Measurements from ENCODE around the gene PPP2R3B.
"Not testable (repeated sequence)": the region's sequence is repeated elsewhere in the genome, so short reads cannot be mapped to it uniquely, and the experiment has no call there.

The PPP2R3B gene

GRCh38 chrX:402857-403256, 16.1 kb upstream of the PPP2R3B start:
- no peak for DNase-seq

GRCh38 chrX:400258-400657, 13.6 kb upstream of the PPP2R3B start:
- DNase-seq: no peak

GRCh38 chrX:397575-397974, 10.9 kb upstream of the PPP2R3B start:
- no peak for DNase-seq

DNA sequence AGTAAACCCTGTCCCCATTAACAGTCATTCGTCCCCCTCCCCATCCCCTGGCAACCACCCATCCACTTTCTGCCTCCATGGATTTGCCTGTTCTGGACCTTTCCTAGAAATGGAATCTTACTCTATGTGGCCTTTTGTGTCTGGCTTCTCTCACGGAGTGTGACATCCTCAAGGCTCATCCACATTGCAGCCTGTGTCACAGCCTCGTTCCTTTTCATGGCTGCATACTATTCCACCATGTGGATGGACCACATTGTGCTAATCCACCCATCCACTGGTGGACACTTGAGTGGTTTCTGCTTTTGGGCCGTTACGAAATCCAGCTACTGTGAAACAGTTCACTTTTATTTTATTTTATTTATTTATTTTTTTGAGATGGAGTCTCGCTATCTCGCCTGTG, 8.1 kb upstream of the PPP2R3B start:
- no peak for DNase-seq

DNA sequence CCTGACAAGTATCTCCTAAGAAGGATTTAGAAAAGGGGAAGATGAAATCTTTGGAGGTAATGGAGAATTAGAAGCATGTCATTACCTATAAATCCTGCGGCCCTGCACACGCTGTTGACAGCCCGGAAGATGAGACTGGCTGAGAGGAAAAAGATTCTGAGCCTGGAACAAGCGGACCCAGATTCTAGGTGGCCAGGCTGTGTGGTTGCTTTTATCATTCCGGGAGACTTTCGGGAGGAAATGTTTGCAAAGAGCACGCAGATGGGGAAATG, 5.8 kb upstream of the PPP2R3B start:
- DNase-seq: no peak

DNA sequence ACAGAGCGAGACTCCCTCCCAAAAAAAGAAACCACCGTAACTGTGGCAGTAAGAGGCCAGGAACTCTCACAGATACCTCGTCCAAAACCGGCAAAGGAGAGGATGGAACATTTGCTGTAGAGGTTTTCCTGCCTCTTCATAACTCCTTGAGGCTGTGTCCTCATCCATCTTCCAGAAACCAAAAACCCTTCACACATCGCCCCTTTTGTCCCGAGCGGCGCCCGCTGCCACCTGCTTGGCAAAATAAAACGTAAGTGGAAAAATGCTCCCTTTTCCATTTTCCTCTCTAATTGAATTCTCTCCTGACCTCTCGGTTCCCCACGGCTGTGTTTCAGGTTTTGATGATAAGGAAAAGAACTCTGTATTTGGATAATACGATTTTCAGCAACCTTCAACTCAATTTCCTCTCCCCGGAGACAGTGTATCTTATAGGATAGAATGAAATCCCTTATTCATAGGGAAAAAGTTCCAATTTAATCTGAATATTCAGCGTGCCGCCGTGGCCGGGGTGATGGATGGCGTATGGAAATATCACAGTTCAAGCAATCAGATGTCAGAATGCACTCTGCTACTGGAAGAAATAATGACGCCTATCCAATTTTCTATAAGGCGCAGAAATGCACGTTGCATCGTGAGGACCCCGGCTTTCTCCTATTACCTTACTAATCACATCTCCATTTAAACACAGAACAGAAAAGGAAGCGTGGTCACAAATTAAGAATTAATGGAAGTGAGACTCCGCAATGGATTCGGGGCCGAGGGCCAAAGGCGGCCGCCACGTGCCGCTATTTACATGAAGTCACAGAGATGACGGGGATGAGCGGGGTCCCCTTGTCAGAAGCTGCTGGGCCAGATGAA, 5.2 kb upstream of the PPP2R3B start:
- DNase-seq: no peak

DNA sequence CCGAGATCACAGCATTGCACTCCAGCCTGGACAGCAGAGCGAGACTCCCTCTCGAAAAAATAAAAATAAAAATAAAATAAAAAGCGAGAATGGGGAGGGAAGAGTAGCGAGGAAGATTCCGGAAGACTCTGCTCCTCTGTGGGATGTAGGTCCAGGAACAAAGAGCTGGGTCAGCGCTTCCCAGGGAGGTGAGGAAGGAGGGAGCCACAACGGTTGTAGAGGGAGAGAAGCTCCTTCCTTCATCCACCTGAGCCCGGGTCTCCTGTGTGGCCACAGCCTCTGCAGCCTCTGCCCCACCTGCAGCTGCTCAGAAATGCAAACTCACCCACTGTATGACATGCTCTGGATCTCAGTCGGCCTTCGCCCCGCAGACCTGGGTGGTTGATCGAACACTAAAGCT, 3.8 kb upstream of the PPP2R3B start:
- DNase-seq: no peak

- no peak for DNase-seq
These were observed 2.3 kb upstream of the PPP2R3B start for GRCh38 chrX:389021-389441.

- no peak for DNase-seq
These were observed 1.0 kb upstream of the PPP2R3B start for GRCh38 chrX:387729-388128.

- no peak for DNase-seq
These were observed 404 bp downstream of the PPP2R3B start for GRCh38 chrX:386239-386767.

DNA sequence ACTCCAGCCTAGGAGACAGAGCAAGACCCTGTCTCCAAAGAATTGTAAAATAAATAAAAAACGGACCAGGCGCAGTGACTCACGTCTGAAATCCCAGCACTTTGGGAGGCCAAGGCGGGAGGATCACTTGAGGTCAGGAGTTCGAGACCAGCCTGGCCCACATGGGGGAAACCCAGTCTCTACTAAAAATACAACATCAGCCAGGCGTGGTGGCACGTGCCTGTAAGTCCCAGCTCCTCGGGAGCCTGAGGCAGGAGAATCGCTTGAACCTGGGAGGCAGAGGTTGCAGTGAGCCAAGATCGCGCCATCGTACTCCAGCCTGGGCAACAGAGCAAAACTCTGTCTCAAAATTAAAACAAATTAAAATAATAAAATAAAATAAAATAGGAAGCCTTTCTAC, 971 bp downstream of the PPP2R3B start:
- DNase-seq: not testable (repeated sequence)

GRCh38 chrX:384861-385260, 1.8 kb downstream of the PPP2R3B start:
- no peak for DNase-seq

GRCh38 chrX:378443-378842, 8.3 kb downstream of the PPP2R3B start:
- DNase-seq: no peak

GRCh38 chrX:376206-376605, 10.5 kb downstream of the PPP2R3B start:
- DNase-seq: not testable (repeated sequence)

DNA sequence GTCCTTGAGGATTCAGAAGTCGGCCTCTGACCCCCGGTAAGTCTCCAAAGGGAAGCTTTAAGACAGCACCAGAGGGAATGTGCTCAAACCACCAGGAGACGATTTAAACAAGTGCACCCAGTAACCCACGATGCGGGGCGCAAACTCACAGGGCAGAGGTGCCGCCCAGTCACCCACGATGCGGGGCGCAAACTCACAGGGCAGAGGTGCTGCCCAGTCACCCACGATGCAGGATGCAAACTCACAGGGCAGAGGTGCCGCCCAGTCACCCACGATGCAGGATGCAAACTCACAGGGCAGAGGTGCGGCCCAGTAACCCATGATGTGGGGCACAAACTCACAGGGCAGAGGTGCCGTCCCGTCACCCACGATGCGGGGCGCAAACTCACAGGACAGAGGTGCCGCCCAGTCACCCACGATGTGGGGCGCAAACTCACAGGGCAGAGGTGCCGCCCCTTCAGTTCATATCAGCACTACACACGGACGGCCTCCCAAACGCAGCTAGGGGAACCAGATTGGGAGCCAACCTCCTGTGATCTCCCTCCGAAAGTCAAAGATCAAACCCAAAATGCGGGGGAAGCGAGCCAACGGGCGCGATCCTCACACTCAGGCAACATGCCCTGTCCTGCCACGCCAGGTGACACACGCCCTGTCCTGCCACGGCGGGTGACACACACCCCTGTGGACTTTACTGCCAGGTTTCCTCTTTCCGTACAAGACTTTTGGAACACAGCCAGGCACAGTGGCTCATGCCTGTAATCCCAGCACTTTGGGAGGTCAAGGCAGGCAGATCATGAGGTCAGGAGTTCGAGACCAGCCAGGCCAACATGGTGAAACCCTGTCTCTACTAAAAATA, 11.3 kb downstream of the PPP2R3B start:
- no peak for DNase-seq

- DNase-seq: no peak
These were observed 12.1 kb downstream of the PPP2R3B start for GRCh38 chrX:374596-374995.

DNA sequence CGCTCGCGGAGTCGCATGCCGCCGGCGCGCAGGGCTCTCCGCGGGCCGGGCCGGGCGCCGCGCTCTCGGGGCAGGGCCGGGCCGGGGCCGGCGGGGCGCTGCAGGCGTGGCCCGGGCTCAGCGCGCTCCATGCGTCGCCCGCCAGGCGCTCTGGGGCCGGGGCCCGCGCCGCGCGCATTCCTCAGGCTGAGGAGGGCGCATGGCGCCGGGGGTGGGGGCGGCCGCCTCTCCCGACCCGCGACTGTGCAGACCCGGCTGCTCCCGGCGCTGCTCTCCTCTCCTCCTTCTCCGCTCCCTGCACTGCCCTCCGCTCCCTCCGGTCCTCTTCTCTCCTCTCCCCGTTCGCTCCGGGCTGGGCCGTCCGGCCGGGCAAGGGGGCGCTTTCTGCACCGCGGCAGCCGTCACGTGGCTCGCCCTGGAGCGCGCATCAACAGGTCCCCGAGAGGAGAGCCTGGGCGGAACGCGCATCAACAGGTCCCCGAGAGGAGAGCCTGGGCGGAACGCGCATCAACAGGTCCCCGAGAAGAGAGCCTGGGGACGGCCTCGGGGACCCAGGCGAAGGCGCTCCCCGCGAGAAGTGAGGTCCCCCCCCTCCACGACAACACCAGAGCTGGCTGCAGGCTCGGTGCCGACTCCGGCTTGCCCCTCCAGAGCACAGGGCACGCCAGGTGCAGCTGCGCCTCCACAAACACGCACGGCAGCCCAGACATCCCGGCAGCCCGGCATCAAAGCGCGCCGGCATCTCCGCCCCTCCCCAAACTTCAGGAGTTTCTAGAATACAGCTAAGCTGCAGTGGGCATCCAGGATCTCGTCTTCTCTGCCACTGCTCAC, 12.9 kb downstream of the PPP2R3B start:
- DNase-seq: peak; percentile 40

GRCh38 chrX:372856-373640, 13.7 kb downstream of the PPP2R3B start:
- no peak for DNase-seq

- DNase-seq: no peak
These were observed 14.8 kb downstream of the PPP2R3B start for GRCh38 chrX:371907-372306.

DNA sequence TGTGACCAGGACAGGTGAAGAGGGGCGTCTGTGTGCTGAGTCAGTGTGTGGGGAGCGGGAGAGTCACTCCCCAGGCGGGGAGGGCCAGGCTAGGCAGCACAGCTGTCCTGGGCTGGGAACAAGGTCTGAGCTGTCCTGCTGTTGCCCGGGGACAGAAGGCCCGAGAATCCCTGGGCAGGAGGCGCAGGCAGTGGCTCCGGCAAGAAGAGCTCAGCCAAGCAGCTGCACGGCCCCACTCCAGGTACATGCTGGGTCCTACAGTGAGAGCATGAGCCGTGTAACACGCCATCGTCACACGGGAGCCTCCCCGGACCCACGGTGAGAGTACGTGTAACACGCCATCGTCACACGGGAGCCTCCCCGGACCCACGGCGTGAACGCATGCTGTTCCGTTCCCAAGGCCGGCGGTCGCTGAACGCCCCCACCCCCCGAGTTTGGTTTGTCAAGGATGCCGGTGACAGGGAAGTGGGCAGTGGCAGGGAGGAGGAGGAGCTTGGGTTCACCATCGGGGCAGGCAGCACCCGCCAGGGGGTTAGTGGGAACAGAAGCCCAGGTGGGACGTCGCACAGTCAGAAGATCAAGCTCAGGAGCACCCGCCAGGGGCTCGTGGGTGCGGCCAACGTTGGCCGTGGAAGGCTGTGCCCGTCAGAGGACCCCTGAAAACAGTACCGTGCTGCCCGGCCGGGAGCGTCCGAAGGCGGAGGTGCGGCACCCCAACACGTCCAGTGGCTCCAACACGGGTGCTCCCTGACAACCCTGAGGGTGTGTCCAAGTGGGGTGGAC, 15.6 kb downstream of the PPP2R3B start:
- no peak for DNase-seq

- DNase-seq: no peak
These were observed 16.3 kb downstream of the PPP2R3B start for GRCh38 chrX:370244-370962.
